WERI-Rb-1 (cell line): ENCODE measurements around the gene SEMA3D.

ENCODE experiments used
- DNase-seq: peaks from one replicate; pipeline ENCODE4 v3.0.0-alpha.2; 2020
- H3K27ac ChIP-seq: fragments of 250-450 bp; sonication (Bioruptor Pico); 2 replicates; pipeline ENCODE4 v1.5.1; 2020; ENCODE audit warnings: mild to moderate bottlenecking, moderate library complexity
- H3K27me3 ChIP-seq: fragments of 250-450 bp; sonication (Bioruptor Pico); 2 replicates; pipeline ENCODE4 v1.5.1; 2021; ENCODE audit warnings: mild to moderate bottlenecking, low read depth, moderate library complexity; ENCODE audit not compliant: insufficient read depth, severe bottlenecking
- H3K36me3 ChIP-seq: fragments of 250-450 bp; sonication (Bioruptor Pico); 2 replicates; pipeline ENCODE4 v1.5.1; 2020; ENCODE audit warnings: mild to moderate bottlenecking, moderate library complexity
- H3K4me3 ChIP-seq: 2 replicates; pipeline ENCODE4 v1.5.1; 2011; ENCODE audit warnings: low read depth, mild to moderate bottlenecking, control low read depth, low read length
- H3K9me3 ChIP-seq: fragments of 250-450 bp; sonication (Bioruptor Pico); 2 replicates; pipeline ENCODE4 v1.5.1; 2021; ENCODE audit warnings: mild to moderate bottlenecking, moderate library complexity; ENCODE audit not compliant: severe bottlenecking
- TF ChIP-seq, protein P1 (sequence below): IDR thresholded peaks from 2 replicates; pipeline ENCODE4 v1.5.1; 2011; ENCODE audit warnings: low read depth, mild to moderate bottlenecking, control low read depth, inconsistent platforms, low read length

SEMA3D gene

DNA sequence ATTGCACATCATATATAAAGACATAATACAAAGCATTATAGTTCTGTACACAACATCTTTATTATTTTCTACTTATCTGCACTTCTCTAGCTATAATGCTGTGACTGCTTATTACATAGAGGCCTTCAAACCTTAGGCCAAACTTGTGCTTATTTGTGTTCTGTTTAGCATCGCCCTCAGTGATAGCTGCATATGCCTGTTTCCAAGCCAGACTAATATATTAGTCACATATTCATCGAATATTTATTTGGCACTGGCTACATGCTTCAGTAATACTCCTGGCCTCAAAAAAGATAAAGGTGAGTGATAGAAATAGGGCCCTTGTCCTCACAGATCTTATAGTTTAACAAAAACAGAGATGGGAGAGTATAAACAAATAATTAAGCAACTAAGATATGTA lies 30.2 kb upstream of the SEMA3D start:
- H3K27me3 ChIP-seq = no peaks in the 10 kb centered on the region
- no peaks in the 10 kb centered on the region for H3K36me3 ChIP-seq
- TF ChIP-seq, protein P1, sequence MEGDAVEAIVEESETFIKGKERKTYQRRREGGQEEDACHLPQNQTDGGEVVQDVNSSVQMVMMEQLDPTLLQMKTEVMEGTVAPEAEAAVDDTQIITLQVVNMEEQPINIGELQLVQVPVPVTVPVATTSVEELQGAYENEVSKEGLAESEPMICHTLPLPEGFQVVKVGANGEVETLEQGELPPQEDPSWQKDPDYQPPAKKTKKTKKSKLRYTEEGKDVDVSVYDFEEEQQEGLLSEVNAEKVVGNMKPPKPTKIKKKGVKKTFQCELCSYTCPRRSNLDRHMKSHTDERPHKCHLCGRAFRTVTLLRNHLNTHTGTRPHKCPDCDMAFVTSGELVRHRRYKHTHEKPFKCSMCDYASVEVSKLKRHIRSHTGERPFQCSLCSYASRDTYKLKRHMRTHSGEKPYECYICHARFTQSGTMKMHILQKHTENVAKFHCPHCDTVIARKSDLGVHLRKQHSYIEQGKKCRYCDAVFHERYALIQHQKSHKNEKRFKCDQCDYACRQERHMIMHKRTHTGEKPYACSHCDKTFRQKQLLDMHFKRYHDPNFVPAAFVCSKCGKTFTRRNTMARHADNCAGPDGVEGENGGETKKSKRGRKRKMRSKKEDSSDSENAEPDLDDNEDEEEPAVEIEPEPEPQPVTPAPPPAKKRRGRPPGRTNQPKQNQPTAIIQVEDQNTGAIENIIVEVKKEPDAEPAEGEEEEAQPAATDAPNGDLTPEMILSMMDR = no peak
- DNase-seq = no peak
- no peaks in the 10 kb centered on the region for H3K9me3 ChIP-seq
- no peak overlapping the region for H3K27ac ChIP-seq
- H3K4me3 ChIP-seq = no peak overlapping the region

DNA sequence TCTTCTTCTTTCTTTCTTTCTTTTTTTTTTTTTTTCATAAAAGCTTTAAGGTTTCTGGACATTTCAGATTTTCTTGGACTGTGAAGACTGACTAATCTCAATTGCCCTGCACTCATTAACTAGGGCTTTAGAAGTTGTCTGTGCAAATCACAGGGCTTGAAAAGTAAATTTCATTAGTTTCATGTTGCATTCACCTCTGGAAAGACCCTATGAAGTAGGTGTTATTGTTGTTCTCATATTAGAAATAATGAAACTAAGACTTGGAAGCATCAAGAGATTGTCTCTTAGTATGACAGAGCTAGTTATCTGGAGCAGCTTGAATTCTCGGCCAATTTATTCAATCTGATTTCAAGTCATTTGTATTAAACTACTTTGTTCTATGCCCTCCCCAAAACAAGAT lies 28.2 kb upstream of the SEMA3D start:
- no peaks in the 10 kb centered on the region for H3K27me3 ChIP-seq
- no peak overlapping the region for H3K27ac ChIP-seq
- H3K4me3 ChIP-seq = no peak overlapping the region
- no peak for DNase-seq
- no peaks in the 10 kb centered on the region for H3K9me3 ChIP-seq
- TF ChIP-seq, protein P1 = no peak
- no peaks in the 10 kb centered on the region for H3K36me3 ChIP-seq

DNA sequence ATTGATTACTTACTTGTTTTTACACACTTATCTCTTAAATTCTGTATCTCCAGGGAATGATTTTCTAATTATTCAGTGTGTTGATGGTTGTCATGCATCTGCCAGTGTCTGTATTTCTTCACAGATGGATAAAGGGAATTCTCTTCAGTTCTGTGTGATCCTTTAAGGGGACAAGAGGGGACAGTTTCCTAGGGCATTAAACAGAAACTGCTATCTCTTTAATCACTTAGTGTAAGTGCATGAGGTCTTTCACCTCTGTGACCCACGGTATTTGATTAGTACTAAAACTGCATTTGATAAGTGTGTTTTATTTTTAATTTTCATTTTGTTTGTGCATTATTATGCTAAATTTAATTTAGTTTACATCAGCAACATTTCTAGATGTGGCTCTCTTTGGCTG lies 26.6 kb upstream of the SEMA3D start:
- Histone ChIP-seq H3K4me3 (no peak overlapping the region), H3K27me3 (no peaks in the 10 kb centered on the region), H3K27ac (no peak overlapping the region), H3K36me3 (no peaks in the 10 kb centered on the region), H3K9me3 (no peaks in the 10 kb centered on the region)
- DNase-seq = no peak
- TF ChIP-seq, protein P1 = no peak

DNA sequence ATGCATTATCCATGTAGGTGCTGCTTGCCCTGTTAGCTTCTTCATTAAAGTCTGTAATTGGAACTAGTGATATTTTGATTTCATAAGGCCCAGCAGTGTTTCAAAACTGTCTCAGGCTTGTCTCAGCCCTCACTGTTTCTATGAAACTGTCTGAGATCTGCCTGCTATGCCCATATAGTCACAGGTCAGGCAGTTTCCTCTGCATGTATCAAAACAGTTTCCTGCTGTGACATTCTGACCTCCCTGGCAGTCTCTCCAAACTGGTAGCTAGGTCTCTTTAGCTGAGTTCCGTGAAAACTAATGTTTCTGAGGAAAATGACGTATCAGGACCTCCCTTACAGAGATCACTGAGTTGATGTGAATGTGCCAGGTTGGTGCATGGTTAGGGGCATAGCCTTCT lies 18.9 kb upstream of the SEMA3D start:
- Histone ChIP-seq H3K27me3 (no peaks in the 10 kb centered on the region), H3K4me3 (no peak overlapping the region), H3K9me3 (no peaks in the 10 kb centered on the region), H3K36me3 (no peaks in the 10 kb centered on the region), H3K27ac (no peak overlapping the region)
- DNase-seq = no peak
- TF ChIP-seq, protein P1 = no peak

GRCh38 chr7:85204496-85204895 lies 17.6 kb upstream of the SEMA3D start:
- Histone ChIP-seq H3K36me3 (no peaks in the 10 kb centered on the region), H3K9me3 (no peaks in the 10 kb centered on the region), H3K27me3 (no peaks in the 10 kb centered on the region), H3K4me3 (no peak overlapping the region), H3K27ac (no peak overlapping the region)
- TF ChIP-seq, protein P1 = no peak
- DNase-seq = no peak

DNA sequence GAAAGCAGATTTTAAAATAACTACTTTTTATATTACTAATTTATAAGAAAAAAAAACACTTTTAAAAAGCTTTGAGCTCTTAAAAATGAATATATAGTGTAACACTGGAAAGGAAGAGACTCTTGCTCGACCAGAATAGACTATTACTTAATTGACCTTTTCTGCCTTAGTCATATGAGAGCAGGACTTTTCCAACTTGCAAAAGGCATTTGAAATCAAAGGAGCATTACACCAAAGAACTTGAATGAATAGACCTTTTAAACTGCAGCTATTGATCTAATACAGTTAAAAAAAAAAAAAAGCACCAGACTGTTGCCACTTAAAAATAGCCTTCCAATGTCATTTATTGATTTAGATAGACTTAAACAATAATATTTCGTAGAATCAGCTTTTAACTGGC lies 17.2 kb upstream of the SEMA3D start:
- Histone ChIP-seq H3K4me3 (no peak overlapping the region), H3K9me3 (no peaks in the 10 kb centered on the region), H3K36me3 (no peaks in the 10 kb centered on the region), H3K27ac (no peak overlapping the region), H3K27me3 (no peaks in the 10 kb centered on the region)
- no peak for DNase-seq
- TF ChIP-seq, protein P1 = no peak
